ENCODE measurements around the gene HECTD3. TPM values are rescaled to one million over a fixed set of nuclear protein-coding genes. Genes with fewer than 3 reads are reported as not detected.

HECTD3 gene
- total RNA-seq, 1 donor from 2014 or later, result 44.3 TPM

- TF ChIP-seq CTCF (IDR thresholded peaks at IDR 0.05; ENCODE audit: insufficient read depth, low read length, poor library complexity, severe bottlenecking), result no peak
- peaks cover 2% of the 10 kb centered on the region for H3K36me3 ChIP-seq (ENCODE audit: control insufficient read depth, insufficient read depth, low read length)
- DNase-seq (ENCODE audit: low read depth), result no peak
- no peaks in the 10 kb centered on the region for H3K27me3 ChIP-seq (ENCODE audit: control insufficient read depth, insufficient read depth, low read length)
- H3K4me3 ChIP-seq (ENCODE audit: low read depth, low read length), result no peak overlapping the region
Measured at GRCh38 chr1:45016767-45017166, 5.6 kb upstream of the HECTD3 start.

GRCh38 chr1:45016090-45016697, 5.1 kb upstream of the HECTD3 start:
- TF ChIP-seq CTCF (IDR thresholded peaks at IDR 0.05; ENCODE audit: insufficient read depth, low read length, poor library complexity, severe bottlenecking), result no peak
- DNase-seq (ENCODE audit: low read depth), result no peak
- H3K27me3 ChIP-seq (ENCODE audit: control insufficient read depth, insufficient read depth, low read length), result no peaks in the 10 kb centered on the region
- no peak overlapping the region for H3K4me3 ChIP-seq (ENCODE audit: low read depth, low read length)
- H3K36me3 ChIP-seq (ENCODE audit: control insufficient read depth, insufficient read depth, low read length), result peaks cover 2% of the 10 kb centered on the region

- no peak for TF ChIP-seq CTCF (IDR thresholded peaks at IDR 0.05; ENCODE audit: insufficient read depth, low read length, poor library complexity, severe bottlenecking)
- H3K4me3 ChIP-seq (ENCODE audit: low read depth, low read length), result no peak overlapping the region
- no peaks in the 10 kb centered on the region for H3K27me3 ChIP-seq (ENCODE audit: control insufficient read depth, insufficient read depth, low read length)
- peaks cover 2% of the 10 kb centered on the region for H3K36me3 ChIP-seq (ENCODE audit: control insufficient read depth, insufficient read depth, low read length)
- no peak for DNase-seq (ENCODE audit: low read depth)
Measured at GRCh38 chr1:45015683-45016082, 4.6 kb upstream of the HECTD3 start.

GRCh38 chr1:45014321-45015028, 3.4 kb upstream of the HECTD3 start:
- DNase-seq (ENCODE audit: low read depth), result peak; percentile 54
- Histone ChIP-seq H3K36me3 (ENCODE audit: control insufficient read depth, insufficient read depth, low read length) (peaks cover 2% of the 10 kb centered on the region), H3K4me3 (ENCODE audit: low read depth, low read length) (no peak overlapping the region), H3K27me3 (ENCODE audit: control insufficient read depth, insufficient read depth, low read length) (no peaks in the 10 kb centered on the region)
- TF ChIP-seq CTCF (IDR thresholded peaks at IDR 0.05; ENCODE audit: insufficient read depth, low read length, poor library complexity, severe bottlenecking), result peak; percentile 84

- Histone ChIP-seq H3K27me3 (ENCODE audit: control insufficient read depth, insufficient read depth, low read length) (no peaks in the 10 kb centered on the region), H3K36me3 (ENCODE audit: control insufficient read depth, insufficient read depth, low read length) (peaks cover 2% of the 10 kb centered on the region), H3K4me3 (ENCODE audit: low read depth, low read length) (no peak overlapping the region)
- no peak for DNase-seq (ENCODE audit: low read depth)
- TF ChIP-seq CTCF (IDR thresholded peaks at IDR 0.05; ENCODE audit: insufficient read depth, low read length, poor library complexity, severe bottlenecking), result no peak
Measured at GRCh38 chr1:45013551-45014209, 2.6 kb upstream of the HECTD3 start.
